ENCODE results near the gene TGFB1I1. TPM values are rescaled to one million over a fixed set of nuclear protein-coding genes. Genes with fewer than 3 reads are reported as not detected.

Gene TGFB1I1
- total and polyA plus RNA-seq, 2 of the 13 experiments (the other 11 are each of a cell fraction or from before 2014, with no cell fraction given) = 0.80 to 2.9 TPM

DNA sequence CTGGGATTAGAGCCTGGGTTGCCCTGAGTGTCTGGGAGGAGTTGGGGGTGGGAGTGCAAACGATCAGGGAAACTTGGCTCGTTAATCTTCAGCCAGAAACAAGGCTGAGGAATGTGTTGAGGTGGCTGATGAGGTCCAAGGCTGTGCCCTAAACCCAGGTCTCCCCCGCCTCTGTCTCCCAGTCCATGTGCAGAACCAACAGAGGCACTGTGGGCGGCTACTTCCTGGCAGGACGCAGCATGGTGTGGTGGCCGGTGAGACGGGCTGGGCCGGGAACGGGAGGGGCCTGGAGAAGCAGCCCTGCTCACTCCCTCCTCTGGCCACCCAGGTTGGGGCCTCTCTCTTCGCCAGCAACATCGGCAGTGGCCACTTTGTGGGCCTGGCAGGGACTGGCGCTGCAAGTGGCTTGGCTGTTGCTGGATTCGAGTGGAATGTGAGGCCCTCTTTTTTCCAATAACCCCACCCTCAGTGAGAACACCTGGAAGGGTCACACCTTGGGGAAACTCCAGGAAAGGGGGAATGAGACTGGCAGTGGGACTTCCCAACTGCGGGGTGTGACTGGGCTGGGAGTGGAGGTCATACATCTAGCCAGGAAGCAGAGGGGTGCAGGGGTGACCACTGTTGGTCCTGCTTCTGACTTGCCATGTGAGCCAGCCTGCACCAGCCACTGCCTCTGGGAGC lies 12.7 kb downstream of the TGFB1I1 start (continued):
- TF ChIP-seq HNF1A (IDR thresholded peaks at IDR 0.05; ENCODE audit: low read depth) (peak; percentile 77), HNF1A (CRISPR knock-in tag; IDR thresholded peaks at IDR 0.05; ENCODE audit: borderline replicate concordance) (peak; percentile 70; the same call in 1 of the 2 replicates), MTF1 (CRISPR knock-in tag; IDR thresholded peaks at IDR 0.05) (no peak), ATF2 (CRISPR knock-in tag; IDR thresholded peaks at IDR 0.05) (peak; percentile 44; the same call in 1 of the 2 replicates), SMAD1 (CRISPR knock-in tag; IDR thresholded peaks at IDR 0.05; ENCODE audit: borderline replicate concordance, low read depth) (peak; percentile 55; the same call in 1 of the 2 replicates), ZNF205 (CRISPR knock-in tag; IDR thresholded peaks at IDR 0.05) (peak; percentile 66), MXD1 (CRISPR knock-in tag; IDR thresholded peaks at IDR 0.05) (peak; percentile 72; the same call in 1 of the 2 replicates), ZNF83 (CRISPR knock-in tag; IDR thresholded peaks at IDR 0.05; ENCODE audit: borderline replicate concordance) (0 out of 2 replicates have a peak, but pooled peaks have one; percentile 28), ZNF451 (CRISPR knock-in tag; IDR thresholded peaks at IDR 0.05) (peak; percentile 82), HDAC2 (CRISPR knock-in tag; IDR thresholded peaks at IDR 0.05) (peak; percentile 75), MAF1 (CRISPR knock-in tag; IDR thresholded peaks at IDR 0.05; ENCODE audit: borderline replicate concordance) (no peak), IRF2 (CRISPR knock-in tag; IDR thresholded peaks at IDR 0.05) (peak; percentile 82), BRCA1 (CRISPR knock-in tag; IDR thresholded peaks at IDR 0.05) (peak; percentile 73; the same call in 1 of the 2 replicates), ZNF639 (CRISPR knock-in tag; conservative IDR thresholded peaks at IDR 0.05) (0 out of 2 replicates have a peak, but pooled peaks have one; percentile 39), RFXAP (CRISPR knock-in tag; IDR thresholded peaks at IDR 0.05; ENCODE audit: borderline replicate concordance) (peak; percentile 33; the same call in 1 of the 2 replicates), HCFC1 (IDR thresholded peaks at IDR 0.05; ENCODE audit: low read depth, low read length) (no peak), PHF21A (CRISPR knock-in tag; IDR thresholded peaks at IDR 0.05) (peak; percentile 32; the same call in 1 of the 2 replicates)
- TF ChIP-seq, protein P1, sequence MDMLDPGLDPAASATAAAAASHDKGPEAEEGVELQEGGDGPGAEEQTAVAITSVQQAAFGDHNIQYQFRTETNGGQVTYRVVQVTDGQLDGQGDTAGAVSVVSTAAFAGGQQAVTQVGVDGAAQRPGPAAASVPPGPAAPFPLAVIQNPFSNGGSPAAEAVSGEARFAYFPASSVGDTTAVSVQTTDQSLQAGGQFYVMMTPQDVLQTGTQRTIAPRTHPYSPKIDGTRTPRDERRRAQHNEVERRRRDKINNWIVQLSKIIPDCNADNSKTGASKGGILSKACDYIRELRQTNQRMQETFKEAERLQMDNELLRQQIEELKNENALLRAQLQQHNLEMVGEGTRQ (IDR thresholded peaks at IDR 0.05; ENCODE audit: low read depth, low read length) = no peak
- TF ChIP-seq, protein P1 (CRISPR knock-in tag; IDR thresholded peaks at IDR 0.05; ENCODE audit: borderline replicate concordance) = no peak
